B cell (primary cell): ENCODE data around the gene OSBPL1A.

ENCODE experiments used
- EZH2 ChIP-seq: IDR thresholded peaks from 2 replicates; pipeline ENCODE4 v1.6.1; 2012; ENCODE audit warnings: borderline replicate concordance, low read depth, mild to moderate bottlenecking, moderate library complexity, low read length; ENCODE audit not compliant: insufficient read depth, poor library complexity, severe bottlenecking
- TF ChIP-seq, protein P1 (sequence below): fragments of 200-600 bp; IDR thresholded peaks from one replicate; pipeline ENCODE4 v1.8.0; 2022; ENCODE audit warnings: antibody characterized with exemption, mild to moderate bottlenecking

DNA sequence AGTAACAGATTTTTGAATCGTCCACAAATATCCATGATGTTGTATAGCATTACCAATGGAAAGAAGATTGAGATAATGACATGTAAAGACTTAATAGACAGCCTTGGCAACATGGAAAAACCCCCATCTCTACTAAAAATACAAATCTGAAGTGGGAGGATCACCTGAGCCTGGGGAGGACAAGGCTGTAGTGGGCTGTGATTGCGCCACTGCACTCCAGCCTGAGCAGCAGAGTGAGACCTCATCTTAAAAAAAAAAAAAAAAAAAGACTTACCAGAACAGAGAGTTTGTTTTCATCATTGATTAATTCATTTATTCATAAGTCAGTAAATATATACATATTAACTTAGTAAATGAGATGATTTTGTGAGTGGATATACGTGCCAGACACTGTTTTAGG, 7.0 kb upstream of the OSBPL1A start:
- TF ChIP-seq, protein P1, sequence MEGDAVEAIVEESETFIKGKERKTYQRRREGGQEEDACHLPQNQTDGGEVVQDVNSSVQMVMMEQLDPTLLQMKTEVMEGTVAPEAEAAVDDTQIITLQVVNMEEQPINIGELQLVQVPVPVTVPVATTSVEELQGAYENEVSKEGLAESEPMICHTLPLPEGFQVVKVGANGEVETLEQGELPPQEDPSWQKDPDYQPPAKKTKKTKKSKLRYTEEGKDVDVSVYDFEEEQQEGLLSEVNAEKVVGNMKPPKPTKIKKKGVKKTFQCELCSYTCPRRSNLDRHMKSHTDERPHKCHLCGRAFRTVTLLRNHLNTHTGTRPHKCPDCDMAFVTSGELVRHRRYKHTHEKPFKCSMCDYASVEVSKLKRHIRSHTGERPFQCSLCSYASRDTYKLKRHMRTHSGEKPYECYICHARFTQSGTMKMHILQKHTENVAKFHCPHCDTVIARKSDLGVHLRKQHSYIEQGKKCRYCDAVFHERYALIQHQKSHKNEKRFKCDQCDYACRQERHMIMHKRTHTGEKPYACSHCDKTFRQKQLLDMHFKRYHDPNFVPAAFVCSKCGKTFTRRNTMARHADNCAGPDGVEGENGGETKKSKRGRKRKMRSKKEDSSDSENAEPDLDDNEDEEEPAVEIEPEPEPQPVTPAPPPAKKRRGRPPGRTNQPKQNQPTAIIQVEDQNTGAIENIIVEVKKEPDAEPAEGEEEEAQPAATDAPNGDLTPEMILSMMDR = no peak
- no peak for TF ChIP-seq EZH2
